ENCODE results near the gene DHODH.
"Not testable (repeated sequence)": the region's sequence is repeated elsewhere in the genome, so short reads cannot be mapped to it uniquely, and the experiment has no call there.

DHODH gene

DNA sequence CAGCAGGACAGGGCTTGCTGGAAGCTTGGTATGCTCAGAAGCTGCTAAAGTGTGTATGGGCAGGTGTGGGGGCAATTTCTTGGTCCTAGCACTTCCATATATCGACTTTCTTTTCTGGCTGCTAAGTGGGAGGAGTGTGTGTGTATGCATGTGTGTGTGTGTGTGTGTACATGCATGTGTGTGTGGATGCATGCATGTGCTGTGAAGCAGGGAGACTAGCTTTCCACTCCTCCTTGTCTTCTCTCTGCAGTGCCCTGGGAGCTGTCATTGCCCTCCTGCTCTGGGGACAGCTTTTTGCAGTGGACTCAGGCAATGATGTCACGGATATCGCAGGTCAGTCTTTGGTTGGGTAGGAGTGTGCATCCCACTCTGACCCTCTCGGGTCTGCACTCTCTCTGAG, 47.4 kb downstream of the DHODH start:
- no peak for DNase-seq

DNA sequence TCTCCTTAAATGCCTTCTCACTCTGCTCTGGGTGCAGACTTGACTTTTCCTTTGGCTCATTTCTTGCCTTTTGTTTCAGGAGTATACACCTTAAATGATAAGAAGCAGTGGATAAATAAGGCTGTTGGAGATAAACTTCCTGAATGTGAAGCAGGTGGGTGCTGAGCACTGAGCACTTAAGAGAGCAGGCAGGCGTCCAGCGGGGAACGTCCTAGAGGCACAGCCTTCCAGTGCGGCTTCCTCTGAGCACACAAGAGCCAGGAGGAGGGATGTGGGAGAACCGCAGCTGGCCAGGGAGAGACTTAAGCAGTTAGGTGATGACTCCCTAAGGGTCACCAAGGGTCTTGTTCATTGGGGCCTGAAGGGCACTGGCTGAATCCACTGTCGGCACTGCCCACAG, 48.8 kb downstream of the DHODH start:
- not testable (repeated sequence) for DNase-seq

DNA sequence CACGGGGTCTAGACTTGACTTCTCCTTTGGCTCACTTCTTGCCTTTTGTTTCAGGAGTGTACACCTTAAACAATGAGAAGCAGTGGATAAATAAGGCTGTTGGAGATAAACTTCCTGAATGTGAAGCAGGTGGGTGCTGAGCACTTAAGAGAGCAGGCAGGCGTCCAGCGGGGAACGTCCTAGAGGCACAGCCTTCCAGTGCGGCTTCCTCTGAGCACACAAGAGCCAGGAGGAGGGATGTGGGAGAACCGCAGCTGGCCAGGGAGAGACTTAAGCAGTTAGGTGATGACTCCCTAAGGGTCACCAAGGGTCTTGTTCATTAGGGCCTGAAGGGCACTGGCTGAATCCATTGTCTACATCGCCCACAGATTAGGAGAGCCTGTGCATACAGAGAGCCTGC, 50.5 kb downstream of the DHODH start:
- DNase-seq = not testable (repeated sequence)

DNA sequence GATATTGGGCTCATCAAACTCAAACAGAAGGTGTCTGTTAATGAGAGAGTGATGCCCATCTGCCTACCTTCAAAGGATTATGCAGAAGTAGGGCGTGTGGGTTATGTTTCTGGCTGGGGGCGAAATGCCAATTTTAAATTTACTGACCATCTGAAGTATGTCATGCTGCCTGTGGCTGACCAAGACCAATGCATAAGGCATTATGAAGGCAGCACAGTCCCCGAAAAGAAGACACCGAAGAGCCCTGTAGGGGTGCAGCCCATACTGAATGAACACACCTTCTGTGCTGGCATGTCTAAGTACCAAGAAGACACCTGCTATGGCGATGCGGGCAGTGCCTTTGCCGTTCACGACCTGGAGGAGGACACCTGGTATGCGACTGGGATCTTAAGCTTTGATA, 51.9 kb downstream of the DHODH start:
- DNase-seq = no peak

DNA sequence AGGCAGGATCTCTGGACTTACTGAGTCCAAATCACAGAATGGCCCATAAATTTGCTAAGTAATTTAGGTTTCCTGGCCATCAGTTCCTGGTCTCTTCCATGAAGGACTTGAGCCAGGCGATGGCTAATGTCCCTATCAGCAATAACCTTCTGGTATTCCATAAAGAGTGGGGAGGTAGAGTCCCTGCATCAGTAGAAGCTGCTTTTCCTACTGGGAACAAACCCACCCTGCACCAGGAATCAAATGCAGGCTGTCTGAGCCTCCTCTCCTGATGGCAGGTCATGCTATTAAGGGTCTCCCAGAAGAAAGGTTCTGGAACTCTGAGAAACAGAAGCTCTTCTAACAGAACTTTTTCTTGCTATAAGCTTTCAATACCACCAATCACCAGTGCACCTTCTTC, 53.0 kb downstream of the DHODH start:
- DNase-seq = no peak

DNA sequence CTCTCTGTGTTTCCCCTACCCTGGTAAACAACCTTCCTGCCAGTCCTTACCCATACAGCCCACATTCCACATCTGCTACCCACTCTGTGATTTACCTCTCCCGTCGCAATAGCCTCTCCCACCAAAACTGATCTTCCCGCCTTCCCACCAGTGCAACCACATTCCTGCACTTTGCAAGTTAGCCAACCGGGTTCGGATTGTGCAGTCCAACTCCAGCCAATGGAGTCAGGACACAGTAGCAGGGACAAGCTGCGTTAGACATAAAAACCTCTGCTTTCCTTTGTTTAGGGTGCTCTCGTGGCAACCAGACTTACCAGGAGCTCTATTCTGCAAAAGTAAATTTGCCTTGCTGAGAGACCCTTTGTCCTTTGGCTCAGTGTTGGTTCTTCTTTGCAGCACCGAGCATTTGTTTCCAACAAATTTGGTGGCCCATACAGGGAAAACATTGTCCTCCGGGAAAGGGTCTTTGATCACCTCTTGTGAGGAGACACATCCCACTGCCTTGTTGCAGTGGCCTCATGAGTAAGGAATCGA, 55.9 kb downstream of the DHODH start:
- no peak for DNase-seq

DNA sequence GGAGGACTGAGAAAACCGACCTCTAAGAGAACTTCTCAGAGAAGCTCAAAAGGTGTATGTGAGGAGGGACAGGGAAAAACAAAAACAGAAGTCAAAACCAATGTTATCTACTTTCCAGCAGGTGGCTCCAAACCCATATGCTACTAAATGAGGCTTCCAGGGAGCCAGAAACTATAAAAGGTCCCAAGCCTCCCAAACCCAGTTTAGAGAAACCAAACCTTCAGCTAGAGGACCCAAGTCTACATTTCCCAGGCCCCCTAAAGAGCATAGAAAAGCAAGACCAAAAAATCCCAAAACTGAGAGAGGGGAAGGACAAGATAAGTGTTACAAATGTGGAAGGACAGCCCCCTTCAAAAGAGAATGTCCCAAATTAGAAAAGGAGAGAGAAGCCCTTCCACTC, 58.2 kb downstream of the DHODH start:
- DNase-seq = no peak

DNA sequence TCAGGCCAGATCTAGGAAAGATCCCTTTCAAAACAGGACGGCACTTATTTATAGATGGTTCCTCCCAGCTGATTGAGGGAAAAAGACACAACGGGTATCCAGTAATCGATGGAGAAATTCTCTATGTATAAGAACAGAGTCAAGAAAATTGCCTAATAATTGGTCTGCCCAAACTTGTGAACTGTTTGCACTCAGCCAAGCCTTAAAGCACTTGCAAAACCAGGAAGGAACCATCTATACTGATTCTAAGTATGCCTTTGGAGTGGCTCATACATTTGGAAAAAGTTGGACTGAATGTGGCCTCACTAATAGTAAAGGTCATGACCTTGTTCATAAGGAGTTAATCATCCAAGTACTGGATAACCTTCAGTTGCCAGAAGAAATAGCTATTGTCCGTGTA, 60.4 kb downstream of the DHODH start:
- no peak for DNase-seq

DNA sequence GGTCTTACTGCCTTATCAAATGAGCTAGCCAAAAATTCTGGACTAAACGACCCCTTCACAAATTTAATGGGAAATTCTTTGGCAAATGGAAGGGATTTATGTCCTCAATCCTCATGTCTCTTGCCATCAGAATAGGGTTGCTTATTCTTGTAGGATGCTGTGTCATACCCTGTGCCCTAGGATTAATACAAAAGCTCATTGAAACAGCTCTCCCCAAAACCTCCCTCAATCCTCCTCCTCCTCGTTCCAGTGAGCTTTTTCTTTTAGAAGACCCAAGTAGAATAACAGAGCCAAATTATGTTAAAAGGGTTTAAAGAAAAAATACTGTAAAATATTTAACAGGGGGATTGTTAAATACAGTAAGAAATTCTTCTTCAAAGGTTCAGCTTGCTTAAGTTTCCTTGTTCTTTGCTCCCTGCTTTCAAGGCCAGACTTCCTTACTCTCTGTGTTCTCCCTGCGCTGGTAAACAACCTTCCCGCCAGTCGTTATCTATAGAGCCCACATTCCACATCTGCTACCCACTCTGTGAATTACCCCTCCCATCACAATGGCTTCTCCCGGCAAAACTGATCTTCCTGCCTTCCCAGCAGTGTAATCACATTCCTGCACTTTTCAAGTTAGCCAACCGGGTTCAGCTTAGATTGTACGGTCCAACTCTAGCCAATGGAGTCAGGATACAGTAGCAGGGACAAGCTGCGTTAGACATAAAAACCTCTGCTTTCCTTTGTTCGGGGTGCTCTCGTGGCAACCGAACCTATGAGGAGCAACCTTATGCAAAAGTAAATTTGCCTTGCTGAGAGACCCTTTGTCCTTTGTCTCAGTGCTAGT, 64.2 kb downstream of the DHODH start:
- no peak for DNase-seq

DNA sequence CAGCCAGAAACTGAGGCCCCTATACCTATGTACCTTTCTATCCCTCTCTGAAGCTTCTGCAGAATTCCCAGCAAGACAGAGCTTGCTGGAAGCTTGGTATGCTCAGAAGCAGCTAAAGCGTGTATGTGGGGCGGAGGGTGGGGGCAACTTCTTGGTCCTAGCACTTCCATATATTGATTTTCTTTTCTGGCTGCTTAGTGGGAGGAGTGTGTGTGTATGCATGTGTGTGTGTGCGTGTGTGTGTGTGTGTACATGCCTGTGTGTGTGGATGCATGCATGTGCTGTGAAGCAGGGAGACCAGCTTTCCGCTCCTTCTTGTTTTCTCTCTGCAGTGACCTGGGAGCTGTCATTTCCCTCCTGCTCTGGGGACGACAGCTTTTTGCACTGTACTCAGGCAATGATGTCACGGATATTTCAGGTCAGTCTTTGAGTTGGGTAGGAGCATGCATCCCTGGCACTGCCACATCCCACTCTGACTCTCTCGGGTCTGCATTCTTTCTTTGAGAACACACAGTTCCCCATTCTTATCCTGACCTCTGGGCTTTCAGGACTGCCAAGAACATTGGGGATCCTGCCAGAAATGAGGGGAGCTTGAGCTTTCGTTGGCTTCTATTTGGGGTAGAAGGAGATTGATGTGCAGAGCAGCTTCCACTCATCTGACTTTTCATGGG, 65.2 kb downstream of the DHODH start:
- DNase-seq = no peak

DNA sequence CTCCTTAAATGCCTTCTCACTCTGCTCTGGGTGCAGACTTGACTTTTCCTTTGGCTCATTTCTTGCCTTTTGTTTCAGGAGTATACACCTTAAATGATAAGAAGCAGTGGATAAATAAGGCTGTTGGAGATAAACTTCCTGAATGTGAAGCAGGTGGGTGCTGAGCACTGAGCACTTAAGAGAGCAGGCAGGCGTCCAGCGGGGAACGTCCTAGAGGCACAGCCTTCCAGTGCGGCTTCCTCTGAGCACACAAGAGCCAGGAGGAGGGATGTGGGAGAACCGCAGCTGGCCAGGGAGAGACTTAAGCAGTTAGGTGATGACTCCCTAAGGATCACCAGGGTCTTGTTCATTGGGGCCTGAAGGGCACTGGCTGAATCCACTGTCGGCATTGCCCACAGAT, 66.5 kb downstream of the DHODH start:
- not testable (repeated sequence) for DNase-seq
